ENCODE measurements around the gene COBL.

COBL gene

DNA sequence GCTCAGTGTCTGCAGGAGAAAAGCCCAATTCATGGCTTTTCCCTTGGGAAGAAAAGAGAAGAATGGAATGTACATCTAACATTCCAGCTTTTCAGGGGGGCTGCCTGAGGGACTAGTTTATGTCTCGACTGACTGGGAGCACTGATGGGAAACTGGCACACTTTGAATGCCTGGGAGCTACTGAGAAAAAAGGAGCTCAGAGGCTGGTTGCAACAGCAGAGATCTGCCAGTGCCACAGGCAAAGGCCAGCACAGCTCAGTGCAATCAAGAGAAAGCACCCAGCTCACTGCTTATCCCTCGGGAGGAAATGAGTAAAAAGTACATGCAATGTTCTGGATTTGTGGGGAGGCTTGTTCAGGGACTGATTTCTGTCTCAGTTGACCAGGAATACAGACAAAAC lies 226.2 kb downstream of the COBL start:
- no peak overlapping the region for H3K4me3 ChIP-seq (ENCODE audit: low read depth, low read length)
- in situ Hi-C loops (cut with HindIII; ENCODE audit: low sequenced_read_pairs), result no loop called here
- DNase-seq (ENCODE audit: low read depth), result no peak
- TF ChIP-seq, protein P1, sequence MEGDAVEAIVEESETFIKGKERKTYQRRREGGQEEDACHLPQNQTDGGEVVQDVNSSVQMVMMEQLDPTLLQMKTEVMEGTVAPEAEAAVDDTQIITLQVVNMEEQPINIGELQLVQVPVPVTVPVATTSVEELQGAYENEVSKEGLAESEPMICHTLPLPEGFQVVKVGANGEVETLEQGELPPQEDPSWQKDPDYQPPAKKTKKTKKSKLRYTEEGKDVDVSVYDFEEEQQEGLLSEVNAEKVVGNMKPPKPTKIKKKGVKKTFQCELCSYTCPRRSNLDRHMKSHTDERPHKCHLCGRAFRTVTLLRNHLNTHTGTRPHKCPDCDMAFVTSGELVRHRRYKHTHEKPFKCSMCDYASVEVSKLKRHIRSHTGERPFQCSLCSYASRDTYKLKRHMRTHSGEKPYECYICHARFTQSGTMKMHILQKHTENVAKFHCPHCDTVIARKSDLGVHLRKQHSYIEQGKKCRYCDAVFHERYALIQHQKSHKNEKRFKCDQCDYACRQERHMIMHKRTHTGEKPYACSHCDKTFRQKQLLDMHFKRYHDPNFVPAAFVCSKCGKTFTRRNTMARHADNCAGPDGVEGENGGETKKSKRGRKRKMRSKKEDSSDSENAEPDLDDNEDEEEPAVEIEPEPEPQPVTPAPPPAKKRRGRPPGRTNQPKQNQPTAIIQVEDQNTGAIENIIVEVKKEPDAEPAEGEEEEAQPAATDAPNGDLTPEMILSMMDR (IDR thresholded peaks at IDR 0.05; ENCODE audit: low read depth, low read length, missing control alignments), result no peak

GRCh38 chr7:51085034-51085692 lies 231.4 kb downstream of the COBL start:
- TF ChIP-seq, protein P1 (IDR thresholded peaks at IDR 0.05; ENCODE audit: low read depth, low read length, missing control alignments), result no peak
- in situ Hi-C loops (cut with HindIII; ENCODE audit: low sequenced_read_pairs), result no loop called here
- DNase-seq (ENCODE audit: low read depth), result no peak
- no peak overlapping the region for H3K4me3 ChIP-seq (ENCODE audit: low read depth, low read length)

DNA sequence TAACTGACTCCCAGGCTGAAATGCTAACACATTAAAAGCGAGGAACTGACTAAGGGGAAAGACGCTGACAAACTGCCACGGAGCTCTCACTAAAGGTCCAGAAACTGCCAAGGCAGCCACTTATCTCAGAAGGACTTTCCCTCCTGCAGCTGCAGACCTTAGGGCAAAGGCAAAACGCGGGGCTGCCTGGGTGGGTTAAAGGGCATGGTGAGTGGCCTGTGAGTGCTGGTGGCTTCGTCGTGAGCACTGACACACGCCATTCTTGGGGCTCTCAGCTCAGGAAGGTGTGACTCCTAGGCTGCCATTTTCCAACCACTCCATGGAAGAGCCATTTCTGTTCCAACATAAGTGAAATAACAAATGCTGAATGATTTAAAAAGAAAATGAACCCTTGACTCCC lies 232.5 kb downstream of the COBL start:
- TF ChIP-seq, protein P1 (IDR thresholded peaks at IDR 0.05; ENCODE audit: low read depth, low read length, missing control alignments), result no peak
- DNase-seq (ENCODE audit: low read depth), result no peak
- H3K4me3 ChIP-seq (ENCODE audit: low read depth, low read length), result no peak overlapping the region
- in situ Hi-C loops (cut with HindIII; ENCODE audit: low sequenced_read_pairs), result no loop called here

GRCh38 chr7:51082940-51083533 lies 233.6 kb downstream of the COBL start:
- in situ Hi-C loops (cut with HindIII; ENCODE audit: low sequenced_read_pairs), result no loop called here
- no peak for DNase-seq (ENCODE audit: low read depth)
- H3K4me3 ChIP-seq (ENCODE audit: low read depth, low read length), result no peak overlapping the region
- TF ChIP-seq, protein P1 (IDR thresholded peaks at IDR 0.05; ENCODE audit: low read depth, low read length, missing control alignments), result no peak

DNA sequence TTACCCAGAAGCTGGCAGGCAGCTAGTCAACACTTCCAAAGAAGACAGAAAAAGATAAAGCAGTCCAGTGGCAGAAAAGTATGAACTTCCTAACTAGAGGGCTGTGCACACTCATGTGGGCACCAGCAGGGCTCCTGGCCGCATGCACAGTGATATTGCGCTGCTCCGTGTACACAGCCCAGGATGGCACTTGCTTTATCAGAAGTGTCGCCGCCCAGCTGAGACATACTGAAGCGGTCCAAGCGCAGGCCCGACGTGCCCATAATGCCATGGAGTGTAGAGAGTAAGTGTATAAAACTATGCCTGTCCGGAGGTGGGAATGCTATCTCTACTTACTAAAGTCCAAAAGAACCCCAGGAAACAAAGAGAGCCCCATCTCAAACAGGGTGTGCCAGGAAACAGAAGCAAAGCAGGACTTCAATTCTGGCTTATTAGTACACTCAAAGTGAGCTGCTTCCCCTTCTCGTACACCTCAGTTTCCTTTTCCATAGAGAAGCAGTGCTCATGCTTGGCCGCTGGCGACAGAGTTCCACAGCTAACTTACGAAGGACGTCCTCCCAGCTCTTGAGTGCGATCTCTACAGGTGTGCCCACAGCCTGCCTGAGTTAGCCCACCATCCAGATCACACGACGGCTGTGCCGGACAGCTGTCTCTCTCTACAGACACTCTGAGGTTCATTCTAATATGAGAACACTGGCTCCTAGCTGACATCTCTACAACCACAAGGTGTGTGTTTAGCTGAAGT lies 234.3 kb downstream of the COBL start:
- in situ Hi-C loops (cut with HindIII; ENCODE audit: low sequenced_read_pairs), result no loop called here

DNA sequence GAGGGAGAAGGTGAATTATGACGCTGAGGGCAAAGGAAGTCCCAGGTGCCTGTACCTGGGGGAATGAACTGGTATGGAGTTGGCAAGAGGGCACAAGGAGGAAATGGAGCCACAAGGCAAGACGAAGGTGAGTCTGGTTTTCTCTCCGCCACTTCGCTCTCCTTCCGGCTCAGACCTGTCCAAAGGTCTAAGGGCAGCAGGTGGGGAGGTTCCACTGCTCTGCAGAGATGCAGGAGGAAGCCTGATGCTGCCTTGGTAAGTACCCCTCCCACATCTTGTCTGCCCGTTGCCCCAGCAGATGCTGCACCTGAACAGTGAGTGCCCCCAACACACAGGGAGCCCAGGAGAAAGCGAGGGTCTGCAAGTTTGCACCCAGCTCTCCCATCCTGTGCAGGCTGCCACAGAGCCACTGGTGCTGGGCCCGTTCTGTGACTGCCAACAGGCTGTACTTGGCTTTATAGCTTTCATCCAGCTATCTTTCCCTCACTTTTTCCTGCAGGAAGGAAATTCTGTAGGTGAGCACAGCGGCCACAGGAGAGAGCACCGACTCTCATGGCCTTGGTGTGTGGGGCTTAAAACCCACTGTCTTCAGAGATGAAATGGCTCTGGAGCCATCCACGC lies 235.2 kb downstream of the COBL start:
- DNase-seq (ENCODE audit: low read depth), result no peak
- in situ Hi-C loops (cut with HindIII; ENCODE audit: low sequenced_read_pairs), result no loop called here
- H3K4me3 ChIP-seq (ENCODE audit: low read depth, low read length), result no peak overlapping the region
- TF ChIP-seq, protein P1 (IDR thresholded peaks at IDR 0.05; ENCODE audit: low read depth, low read length, missing control alignments), result no peak

More for the DNA sequence above, 234.3 kb downstream of the COBL start:
- TF ChIP-seq, protein P1 (IDR thresholded peaks at IDR 0.05; ENCODE audit: low read depth, low read length, missing control alignments), result no peak
- no peak overlapping the region for H3K4me3 ChIP-seq (ENCODE audit: low read depth, low read length)
- no peak for DNase-seq (ENCODE audit: low read depth)
